GM12801 (cell line): ENCODE results near the gene STPG3.

ENCODE experiments used
- CTCF ChIP-seq: IDR thresholded peaks from one replicate; pipeline ENCODE4 v1.5.1; 2011; ENCODE audit warnings: control low read depth; ENCODE audit not compliant: insufficient read length; ENCODE audit errors: extremely low read depth

The STPG3 gene

GRCh38 chr9:137251194-137251461 is at the start of gene STPG3:
TSS of gene STPG3 (plus strand) at chr9:137251286. CDS start at chr9:137251287, 1 bp downstream.
- TF ChIP-seq CTCF: no peak

GRCh38 chr9:137202966-137203365 is 48.1 kb upstream of the STPG3 start:
- TF ChIP-seq CTCF: no peak

GRCh38 chr9:137204731-137205125 is 46.4 kb upstream of the STPG3 start:
- no peak for TF ChIP-seq CTCF

GRCh38 chr9:137205126-137206069 is 45.7 kb upstream of the STPG3 start, which contains the start of the genes NDOR1 and TMEM203:
TSS of gene NDOR1 (plus strand) at chr9:137205700. CDS start at chr9:137205778, 78 bp downstream.
TSS of gene TMEM203 (minus strand) at chr9:137205648. CDS start at chr9:137205414, 234 bp downstream.
- no peak for TF ChIP-seq CTCF

GRCh38 chr9:137206602-137207001 is 44.5 kb upstream of the STPG3 start:
- TF ChIP-seq CTCF: no peak

- TF ChIP-seq CTCF: no peak
Measured at GRCh38 chr9:137211532-137211931, 39.6 kb upstream of the STPG3 start.

GRCh38 chr9:137212520-137212919 is 38.6 kb upstream of the STPG3 start:
- TF ChIP-seq CTCF: no peak
